ENCODE results near the gene FAM117A.
A peak's percentile ranks its signal among the peaks of the same experiment; 100 is the strongest.
"Not testable (repeated sequence)": the region's sequence is repeated elsewhere in the genome, so short reads cannot be mapped to it uniquely, and the experiment has no call there.

Gene FAM117A

GRCh38 chr17:49739641-49740271, 24.2 kb downstream of the FAM117A start:
- no peak for DNase-seq

GRCh38 chr17:49738456-49739163, 25.3 kb downstream of the FAM117A start:
- no peak for DNase-seq

- no peak for DNase-seq
Measured at GRCh38 chr17:49734515-49735490, 29.1 kb downstream of the FAM117A start.

- no peak for DNase-seq
Measured at GRCh38 chr17:49731435-49731831, 32.5 kb downstream of the FAM117A start.

- no peak for DNase-seq
Measured at GRCh38 chr17:49730785-49731434, 33.0 kb downstream of the FAM117A start.

GRCh38 chr17:49730078-49730784, 33.7 kb downstream of the FAM117A start:
- DNase-seq = peak; percentile 73

- no peak for DNase-seq
Measured at GRCh38 chr17:49729069-49729468, 34.9 kb downstream of the FAM117A start.

- DNase-seq = no peak
Measured at GRCh38 chr17:49728425-49728824, 35.5 kb downstream of the FAM117A start.

GRCh38 chr17:49727380-49727779, 36.6 kb downstream of the FAM117A start:
- DNase-seq = no peak

- no peak for DNase-seq
Measured at GRCh38 chr17:49725452-49726130, 38.3 kb downstream of the FAM117A start.

GRCh38 chr17:49724552-49724951, 39.4 kb downstream of the FAM117A start:
- not testable (repeated sequence) for DNase-seq

- no peak for DNase-seq
Measured at GRCh38 chr17:49723423-49723822, 40.5 kb downstream of the FAM117A start.

GRCh38 chr17:49722066-49722465, 41.9 kb downstream of the FAM117A start:
- no peak for DNase-seq

- no peak for DNase-seq
Measured at GRCh38 chr17:49717371-49717861, 46.5 kb downstream of the FAM117A start.

- no peak for DNase-seq
Measured at GRCh38 chr17:49716668-49717364, 47.1 kb downstream of the FAM117A start.

GRCh38 chr17:49715717-49716279, 48.1 kb downstream of the FAM117A start:
- no peak for DNase-seq

- DNase-seq = no peak
Measured at GRCh38 chr17:49715216-49715615, 48.7 kb downstream of the FAM117A start.

- DNase-seq = no peak
Measured at GRCh38 chr17:49708515-49709183, 55.3 kb downstream of the FAM117A start.

- DNase-seq = peak; percentile 99
Measured at GRCh38 chr17:49707608-49708514, 56.1 kb downstream of the FAM117A start, which contains the start of gene SLC35B1. SLC35B1 (minus strand) TSS chr17:49707964; CDS start chr17:49707833, 131 bp downstream.

Measured in fibroblast of upper back skin (primary cell).